HG03520 (cell line): ENCODE results near the gene GCM1.

Experiments
- ATAC-seq: cut with Tn5 transposase; IDR thresholded peaks from one replicate; pipeline ENCODE4 v1.9.1; 2021; ENCODE audit warnings: mild to moderate bottlenecking, moderate library complexity; ENCODE audit not compliant: unreplicated experiment

Gene GCM1

GRCh38 chr6:53109612-53110011 lies 39.0 kb downstream of the GCM1 start:
- ATAC-seq: no peak

GRCh38 chr6:53107091-53107490 lies 41.5 kb downstream of the GCM1 start:
- ATAC-seq: no peak

GRCh38 chr6:53104916-53105315 lies 43.7 kb downstream of the GCM1 start:
- no peak for ATAC-seq

- no peak for ATAC-seq
These were observed 44.5 kb downstream of the GCM1 start for GRCh38 chr6:53103993-53104675.

- no peak for ATAC-seq
These were observed 47.6 kb downstream of the GCM1 start for GRCh38 chr6:53101006-53101405.

DNA sequence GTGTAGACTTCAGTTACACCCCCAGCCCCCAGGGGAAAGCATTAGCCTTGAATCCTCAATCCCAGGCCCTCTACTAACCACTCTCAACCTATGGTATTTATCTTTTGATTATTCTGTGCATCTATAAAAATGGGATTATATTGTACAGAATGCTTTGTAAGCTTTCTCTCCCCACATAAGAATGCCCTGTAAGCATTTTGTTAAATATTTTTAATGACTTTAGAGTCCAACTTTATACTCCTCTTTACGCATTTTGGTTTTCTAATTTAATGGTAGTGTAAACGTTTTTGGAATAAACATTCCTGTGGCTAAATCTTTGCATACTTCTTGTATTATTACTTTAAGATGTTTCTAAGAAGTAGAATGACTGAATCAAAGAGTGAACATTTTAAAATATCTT lies 48.1 kb downstream of the GCM1 start:
- no peak for ATAC-seq

DNA sequence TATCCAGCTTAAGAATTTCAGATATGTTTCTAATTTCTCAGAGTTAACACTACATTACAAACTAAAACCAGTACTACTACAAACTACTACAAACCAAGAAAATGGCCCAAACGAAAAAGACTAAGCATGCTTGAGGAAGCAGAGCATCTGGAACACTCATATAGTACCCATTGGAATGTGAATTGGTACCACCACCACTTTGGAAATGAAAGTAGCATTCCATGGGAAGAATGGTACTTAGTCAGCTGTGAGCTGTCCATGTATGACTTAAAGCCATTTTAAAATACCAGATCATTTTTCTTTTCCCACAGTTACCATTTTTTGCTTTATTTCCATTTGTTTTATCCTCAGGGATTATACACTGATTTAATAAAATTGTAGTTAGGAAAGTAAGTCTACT lies 52.9 kb downstream of the GCM1 start:
- no peak for ATAC-seq

DNA sequence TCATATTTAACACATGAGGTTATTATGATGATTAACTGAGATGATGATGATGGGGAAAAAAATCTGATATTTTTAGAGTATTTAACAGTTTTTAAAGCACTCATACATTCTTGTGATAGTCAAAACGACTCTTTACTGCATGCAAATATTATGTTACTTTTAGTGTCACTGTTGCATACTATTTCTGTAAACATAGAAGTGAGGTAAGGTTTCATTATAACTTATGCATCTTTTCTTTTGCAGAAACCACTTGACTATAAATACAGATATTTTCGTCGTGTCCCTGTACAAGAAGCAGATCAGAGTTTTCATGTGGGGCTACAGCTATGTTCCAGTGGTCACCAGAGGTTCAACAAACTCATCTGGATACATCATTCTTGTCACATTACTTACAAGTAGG lies 53.4 kb downstream of the GCM1 start:
- ATAC-seq: no peak

- no peak for ATAC-seq
These were observed 58.1 kb downstream of the GCM1 start for GRCh38 chr6:53090576-53090975.

DNA sequence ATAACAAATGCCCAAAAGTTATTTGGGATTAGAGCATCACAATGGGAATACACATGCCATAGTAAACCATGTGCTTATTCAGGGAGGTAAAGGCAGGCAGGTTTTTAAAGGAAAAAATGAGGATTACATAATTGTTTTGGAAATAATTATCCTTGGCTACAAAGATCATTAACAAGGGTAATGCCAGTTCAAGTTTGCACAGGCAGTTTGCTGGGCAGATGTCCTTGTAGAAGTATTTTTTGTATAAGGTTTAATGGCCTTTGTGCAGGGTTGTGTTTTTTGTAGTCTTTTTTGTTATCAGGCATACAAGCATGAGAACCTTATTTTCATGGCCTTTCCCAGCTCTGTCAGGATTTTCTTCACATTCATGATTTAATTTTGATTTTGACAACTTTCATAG lies 58.7 kb downstream of the GCM1 start:
- ATAC-seq: no peak

DNA sequence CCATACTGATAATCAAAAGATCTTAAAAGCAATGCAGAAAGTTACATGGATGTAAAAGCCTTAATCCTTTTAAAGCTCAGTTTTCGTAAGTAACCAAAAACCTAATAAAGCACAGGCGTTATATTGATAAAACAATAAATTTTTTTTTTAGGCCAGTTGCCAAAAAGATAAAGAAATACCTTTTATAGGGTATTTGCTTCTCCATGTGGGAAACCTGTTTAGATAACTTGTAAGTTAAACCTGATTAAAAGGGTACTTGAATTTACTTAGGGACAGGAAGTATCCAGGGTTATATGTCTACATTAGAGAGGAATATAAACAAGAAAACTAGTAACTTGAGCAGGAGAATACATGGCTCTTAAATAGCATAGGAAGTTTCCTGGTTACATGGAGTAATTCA lies 62.3 kb downstream of the GCM1 start:
- no peak for ATAC-seq

- no peak for ATAC-seq
These were observed 67.8 kb downstream of the GCM1 start for GRCh38 chr6:53080813-53081212.
